Measurements from ENCODE around the gene NR2C2.
A peak's percentile ranks its signal among the peaks of the same experiment; 100 is the strongest.

The NR2C2 gene

GRCh38 chr3:15032650-15033049, 85.3 kb downstream of the NR2C2 start:
- no peak for DNase-seq

GRCh38 chr3:15033103-15033502, 85.7 kb downstream of the NR2C2 start:
- DNase-seq: no peak

DNA sequence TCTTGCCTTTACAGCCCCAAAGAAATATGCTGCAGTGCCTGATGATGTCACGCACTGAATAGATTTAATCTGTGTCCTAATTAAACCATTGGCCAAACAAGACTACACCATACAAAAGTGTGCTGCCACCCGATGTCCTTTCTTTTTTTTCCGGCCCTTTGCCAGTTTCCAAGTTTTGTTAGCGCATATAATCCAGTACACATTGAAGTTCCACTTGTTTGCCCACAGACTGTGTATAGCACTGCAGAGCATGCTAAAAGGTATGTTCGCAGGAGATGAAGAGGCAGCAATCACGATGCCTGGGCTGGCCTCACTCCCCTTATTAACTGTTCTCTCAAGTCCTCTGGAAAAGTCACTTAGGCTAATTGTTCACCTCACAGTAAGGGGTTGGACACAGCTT, 90.9 kb downstream of the NR2C2 start:
- no peak for DNase-seq

GRCh38 chr3:15040844-15041243, 93.5 kb downstream of the NR2C2 start:
- no peak for DNase-seq

GRCh38 chr3:15041950-15042349, 94.6 kb downstream of the NR2C2 start:
- no peak for DNase-seq

- DNase-seq: no peak
Measured at GRCh38 chr3:15042936-15043335, 95.6 kb downstream of the NR2C2 start.

DNA sequence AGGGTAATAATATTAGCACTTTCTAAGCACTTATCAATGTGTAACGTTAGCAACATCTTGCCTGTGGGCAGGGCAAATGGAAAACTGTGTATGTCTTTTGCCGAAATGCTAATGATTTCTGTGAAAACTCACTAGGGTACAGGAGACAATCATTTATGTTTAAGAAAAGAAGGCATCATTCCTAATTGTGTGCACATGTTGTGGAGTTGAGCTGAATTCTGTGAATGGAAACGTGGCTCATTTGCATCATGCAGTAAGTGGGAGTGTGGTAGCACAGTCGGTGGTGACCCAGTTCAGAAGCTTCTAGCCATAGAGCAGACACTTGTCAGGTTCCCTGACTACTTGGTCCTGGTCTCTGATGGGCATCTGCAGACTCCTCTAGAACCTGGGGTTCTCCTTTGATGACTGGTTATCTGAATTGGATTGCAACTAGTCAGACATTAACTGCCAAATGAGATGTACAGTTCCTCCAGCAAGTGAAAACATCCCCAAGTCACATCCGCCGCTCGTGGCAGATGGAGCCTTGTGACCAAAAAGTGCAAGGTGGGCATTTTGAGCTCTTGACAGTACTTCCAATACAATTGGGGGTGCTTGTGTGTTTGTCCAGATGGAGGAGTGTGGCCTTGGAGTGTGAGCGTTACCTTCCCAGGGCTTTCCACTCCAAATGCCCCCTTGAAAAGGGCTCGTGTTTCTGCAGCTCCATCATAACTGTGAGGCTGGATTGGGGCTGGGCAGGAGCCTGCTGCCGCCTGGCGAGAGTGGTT, 96.2 kb downstream of the NR2C2 start:
- no peak for DNase-seq

DNA sequence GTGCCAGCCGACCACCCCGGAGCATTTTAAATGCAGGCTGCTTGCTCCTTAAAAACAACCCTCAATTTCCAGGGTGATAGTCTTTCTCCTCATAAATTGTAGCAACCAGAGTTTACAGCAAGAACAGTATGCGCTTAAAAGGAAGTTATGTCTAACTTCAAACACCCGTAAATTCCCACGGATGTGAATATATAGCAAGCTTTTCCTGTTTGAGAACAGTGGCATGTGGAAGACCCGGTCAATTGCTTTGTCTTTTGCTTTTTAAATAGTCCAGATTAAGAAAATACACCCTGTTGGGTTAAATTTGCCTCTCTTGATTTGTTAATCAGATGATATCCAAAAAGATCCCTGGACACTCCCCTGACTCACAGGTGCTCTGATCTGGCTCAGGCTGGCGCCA, 96.9 kb downstream of the NR2C2 start:
- DNase-seq: no peak

DNA sequence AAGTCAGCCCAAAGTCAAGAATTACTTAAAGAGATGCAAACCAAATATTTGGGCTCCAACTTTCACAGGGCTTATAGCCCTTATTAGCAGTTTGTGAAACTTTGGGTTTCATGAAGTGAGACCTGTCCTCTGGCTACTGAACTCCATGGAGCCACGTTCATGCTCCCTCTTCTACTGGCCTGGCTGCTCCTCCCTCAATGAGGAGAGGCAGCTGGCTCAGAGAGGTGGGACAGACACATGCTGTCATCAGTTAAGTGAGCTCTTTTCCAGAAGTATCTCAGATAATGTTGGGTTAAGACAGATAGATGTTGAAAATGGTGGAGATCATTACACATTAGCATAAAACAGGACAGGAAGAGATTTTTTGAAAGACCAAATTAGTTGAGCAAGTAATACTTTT, 98.3 kb downstream of the NR2C2 start:
- no peak for DNase-seq

DNA sequence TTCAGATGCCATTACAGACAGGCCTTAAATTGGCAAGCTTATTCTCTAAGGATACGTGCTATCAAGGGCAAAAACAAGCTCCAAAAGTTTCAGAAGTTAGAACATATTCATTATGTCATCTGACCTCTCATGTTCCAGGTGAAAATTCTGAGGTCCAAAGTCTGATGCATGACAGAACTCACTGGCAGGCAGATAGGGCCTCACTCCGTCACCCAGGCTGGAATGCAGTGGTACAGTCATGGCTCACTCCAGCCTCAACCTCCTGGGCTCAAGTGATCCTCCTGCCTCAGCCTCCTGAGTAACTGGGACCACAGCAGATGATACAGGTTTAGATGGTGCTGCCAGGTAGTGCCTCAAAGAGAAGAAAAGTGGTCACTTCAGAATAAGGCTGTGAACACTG, 102.2 kb downstream of the NR2C2 start:
- no peak for DNase-seq

DNA sequence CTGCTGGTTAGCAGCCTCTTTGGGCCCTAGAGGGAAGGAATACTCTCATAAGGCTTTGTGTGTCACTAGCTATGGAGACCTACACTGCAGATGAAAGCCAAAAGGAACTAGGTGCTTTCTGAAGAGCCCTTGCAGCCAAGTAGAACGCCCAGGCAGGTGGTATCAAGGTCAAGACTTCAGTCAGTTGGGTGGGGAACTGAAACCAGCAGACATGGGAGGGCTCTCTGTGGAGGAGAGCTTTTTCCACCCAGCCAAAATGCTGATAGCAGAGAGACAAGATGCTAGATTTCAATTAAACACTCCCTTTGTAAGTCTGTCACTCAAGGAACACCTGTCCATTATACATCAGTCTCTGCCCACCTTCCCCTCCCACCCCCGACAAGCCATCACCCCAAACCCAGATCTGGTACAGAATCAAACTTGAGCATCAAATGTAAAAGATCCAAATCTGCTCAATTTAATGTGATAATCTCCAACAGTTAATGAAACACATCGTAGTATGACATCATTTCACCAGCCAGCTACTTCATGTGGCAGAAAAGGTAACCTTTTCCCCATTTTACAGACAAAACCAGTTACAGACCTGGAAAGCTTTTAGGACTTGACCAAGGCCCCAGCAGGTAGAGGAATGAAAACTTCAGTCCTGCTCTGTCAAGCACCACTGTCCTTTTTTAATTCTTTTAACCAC, 103.2 kb downstream of the NR2C2 start:
- no peak for DNase-seq

DNA sequence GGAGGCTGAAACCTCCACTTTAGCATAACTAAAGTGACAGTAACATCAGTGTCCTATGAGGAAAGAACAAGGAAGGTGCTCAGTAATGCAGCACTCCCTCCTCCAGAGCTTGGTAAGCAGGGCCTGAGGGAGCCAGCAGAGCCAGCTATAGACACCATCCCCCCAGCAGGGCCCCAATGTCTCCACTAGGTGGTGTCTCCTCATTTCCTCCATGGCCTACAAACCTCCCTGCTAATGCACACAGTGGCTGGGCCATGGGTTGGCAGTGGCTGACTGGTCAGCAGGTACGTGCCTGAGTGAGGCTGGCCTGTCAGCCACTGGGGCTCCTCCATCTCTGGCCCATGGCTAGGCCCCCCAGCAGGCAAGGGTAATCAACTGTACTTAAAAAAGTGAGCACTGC, 104.1 kb downstream of the NR2C2 start:
- peak; percentile 12 for DNase-seq

- DNase-seq: no peak
Measured at GRCh38 chr3:15052335-15053242, 105.2 kb downstream of the NR2C2 start.

DNA sequence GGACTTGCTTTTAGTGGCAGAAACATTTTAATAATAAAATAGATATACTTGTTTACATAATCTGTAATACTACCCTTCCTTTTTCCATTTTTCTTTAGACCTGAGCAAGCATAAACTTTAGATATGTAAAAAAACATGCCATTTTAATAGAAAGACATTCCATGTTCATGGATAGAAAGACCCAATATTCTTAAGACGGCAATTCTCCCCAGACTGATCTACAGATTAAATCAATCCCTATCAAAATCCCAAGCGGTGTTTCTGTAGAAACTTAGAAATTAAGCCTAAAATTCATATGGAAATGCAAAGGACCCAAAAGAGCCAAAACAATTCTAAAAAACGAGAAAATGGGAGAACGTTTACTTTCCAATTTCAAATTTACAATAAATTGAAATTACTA, 106.2 kb downstream of the NR2C2 start:
- no peak for DNase-seq

DNA sequence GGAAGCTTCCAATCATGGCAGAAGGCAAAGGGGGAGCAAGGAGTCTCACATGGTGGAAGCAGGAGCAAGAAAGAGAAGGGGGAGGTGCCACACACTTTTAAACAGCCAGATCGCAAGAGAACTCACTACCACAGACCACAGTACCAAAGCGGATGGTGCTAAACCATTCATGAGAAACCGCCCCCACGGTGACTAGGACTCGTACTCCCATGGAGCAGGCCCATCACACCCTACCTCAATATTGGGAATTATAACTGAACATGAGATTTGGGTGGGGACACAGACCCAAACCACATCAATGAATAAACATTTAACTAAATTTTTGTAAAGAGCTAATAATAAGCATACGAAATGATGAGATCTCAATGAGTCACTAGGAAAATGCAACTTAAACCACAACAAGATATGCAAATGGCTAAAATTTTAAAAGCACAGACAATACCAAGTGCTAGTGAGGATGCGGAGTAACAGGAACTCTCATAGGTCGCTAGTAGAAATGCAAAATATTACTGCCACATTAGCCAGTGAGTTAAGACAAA, 107.7 kb downstream of the NR2C2 start:
- no peak for DNase-seq

DNA sequence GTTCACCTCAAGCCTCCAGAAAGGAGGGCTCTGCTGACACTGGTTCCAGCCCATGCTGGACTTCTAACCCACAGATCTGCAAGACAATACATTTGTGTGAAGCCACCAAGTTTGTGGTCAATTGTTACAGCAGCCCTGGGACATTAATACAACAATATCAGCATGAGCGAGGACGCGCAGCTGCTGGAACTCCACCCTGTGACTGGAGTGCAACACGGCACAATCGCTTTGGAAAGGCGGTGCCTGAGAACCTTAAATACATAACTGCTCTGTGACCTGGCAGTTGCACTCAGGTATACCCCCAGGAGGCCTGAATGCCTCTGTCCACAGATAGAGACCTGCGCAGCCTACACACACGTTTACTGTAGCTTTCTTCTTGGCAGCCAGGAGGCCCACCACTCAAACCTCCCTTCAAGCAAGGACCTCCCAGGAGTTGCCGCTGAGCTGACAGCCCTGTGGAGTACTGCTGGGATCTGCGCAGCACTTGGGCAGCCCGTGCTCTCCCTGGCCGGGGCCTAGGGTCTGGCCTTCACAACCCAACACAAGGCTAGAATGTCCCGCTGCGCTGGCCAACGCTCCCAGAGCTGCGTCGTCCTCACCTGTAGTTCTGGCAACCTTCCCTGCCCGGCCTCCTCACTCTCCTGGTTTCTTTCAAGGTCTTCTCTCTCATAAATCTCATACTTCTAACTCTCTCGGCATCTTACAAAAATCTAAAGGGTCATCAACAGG, 109.5 kb downstream of the NR2C2 start:
- DNase-seq: no peak

DNA sequence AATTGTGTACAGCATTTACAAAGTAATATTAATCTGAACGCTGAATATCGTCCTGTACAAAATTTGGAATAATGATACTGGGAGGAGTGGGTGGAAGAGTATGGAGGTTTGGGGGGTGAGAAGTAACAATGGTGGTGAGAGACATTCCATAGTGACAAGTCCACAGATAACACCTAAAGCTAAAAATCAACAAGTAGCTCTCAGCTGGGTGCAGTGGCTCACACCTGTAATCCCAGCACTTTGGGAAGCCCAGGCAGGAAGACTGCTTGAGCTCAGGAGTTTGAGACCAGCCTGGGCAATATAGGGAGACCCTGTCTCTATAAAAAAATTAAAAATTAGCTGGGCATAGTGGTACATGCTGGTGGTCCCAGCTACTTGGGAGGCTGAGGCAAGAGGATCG, 112.6 kb downstream of the NR2C2 start:
- no peak for DNase-seq

DNA sequence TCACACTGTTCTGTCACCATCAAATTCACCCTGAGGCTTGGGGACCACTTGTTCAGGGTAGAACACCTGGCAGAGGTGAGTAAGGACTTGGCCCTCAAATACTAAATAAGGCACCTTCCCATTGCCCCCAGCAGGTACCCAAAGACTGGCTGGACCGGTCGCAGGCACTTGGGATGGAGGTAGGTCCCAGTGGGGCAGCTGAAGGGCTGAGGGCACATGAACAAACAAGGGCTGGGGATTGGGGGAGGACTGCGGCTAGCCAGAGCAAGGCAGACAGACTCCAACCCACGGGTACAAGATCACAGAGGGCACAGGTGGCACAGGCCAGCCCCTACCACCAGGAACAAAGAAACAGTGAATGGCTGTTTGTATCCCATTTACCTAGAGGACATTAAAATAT, 115.9 kb downstream of the NR2C2 start:
- DNase-seq: no peak

GRCh38 chr3:15063656-15064286, 116.4 kb downstream of the NR2C2 start:
- no peak for DNase-seq

DNA sequence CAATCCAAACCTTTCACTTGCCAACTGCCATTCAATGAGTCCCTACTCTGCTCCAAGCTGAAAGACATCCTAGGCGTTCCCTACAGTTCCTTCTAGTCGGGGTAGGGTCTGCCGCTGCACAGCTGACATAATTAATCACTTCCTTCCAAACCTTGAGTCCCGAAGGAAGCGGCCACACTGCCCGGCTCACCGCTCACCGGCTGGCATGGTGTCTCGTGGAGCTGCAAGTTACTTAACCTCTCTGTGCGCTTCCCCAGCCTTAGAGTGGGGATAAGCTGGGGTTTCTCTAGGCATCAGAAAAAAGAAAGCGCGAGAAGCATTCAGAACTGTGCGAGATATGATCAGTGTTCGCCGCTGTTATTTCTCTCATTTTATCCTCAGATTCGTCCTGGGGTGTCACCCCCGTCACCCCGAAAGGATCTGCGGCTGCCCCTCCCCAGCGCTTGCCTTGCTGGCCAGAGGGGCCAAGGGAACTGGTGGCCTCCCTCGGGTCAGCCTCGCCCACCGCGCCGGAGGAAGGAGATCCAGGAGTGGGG, 117.0 kb downstream of the NR2C2 start:
- DNase-seq: no peak

DNA sequence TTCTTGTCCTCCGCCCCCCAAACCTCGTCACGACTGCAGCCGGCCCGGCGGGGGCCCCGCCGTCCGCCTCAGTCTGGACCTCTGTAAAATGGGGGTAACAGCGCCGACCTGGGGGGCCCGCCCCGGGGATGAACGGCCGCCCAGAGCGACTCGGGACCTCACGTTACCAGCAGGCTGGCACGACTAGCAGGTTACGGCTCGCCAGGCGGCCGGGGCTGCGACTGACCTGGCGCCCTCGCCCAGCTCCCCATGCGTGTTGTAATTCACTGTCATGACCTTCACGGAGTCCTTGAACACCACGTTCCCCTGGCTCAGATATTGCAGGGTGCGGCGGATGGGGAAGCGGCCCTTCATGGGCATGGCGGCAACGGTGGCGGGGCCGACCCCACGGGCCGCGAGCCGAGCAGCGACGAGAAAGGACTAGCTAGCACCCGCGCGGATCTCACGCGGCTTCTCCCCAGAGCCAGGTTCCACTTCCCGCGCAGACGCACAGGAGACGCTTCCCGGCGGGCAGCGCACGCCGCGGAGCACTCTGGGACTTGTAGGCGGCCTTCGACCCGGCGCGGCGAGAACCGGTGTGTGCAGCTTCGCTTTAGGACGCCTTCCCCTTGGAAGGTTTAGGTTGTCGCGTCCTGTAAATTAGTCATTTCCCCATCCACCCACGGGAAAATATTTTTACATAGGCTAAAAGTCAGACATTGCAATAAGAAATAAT, 117.6 kb downstream of the NR2C2 start, which contains the start of gene MRPS25:
Gene MRPS25, minus strand, starts transcription at position 481 of the 715 bp plus-strand sequence. Its CDS starts 121 bp downstream, at position 360.
- peak; percentile 88 for DNase-seq

All from NCI-H226 (cell line).